ENCODE measurements around the gene RASAL1.

RASAL1 gene

GRCh38 chr12:113062502-113063395, 72.8 kb downstream of the RASAL1 start:
- no peak for TF ChIP-seq FOXP2 (optimal IDR thresholded peaks at IDR 0.05; ENCODE audit: borderline replicate concordance, extremely low read depth, extremely low read length, insufficient read depth)
- no peak for TF ChIP-seq SIN3A (IDR thresholded peaks at IDR 0.05; ENCODE audit: borderline replicate concordance, insufficient read depth, low read length)
- TF ChIP-seq REST (IDR thresholded peaks at IDR 0.05; ENCODE audit: insufficient read depth in 1 of 2, low read depth in 2 of 2, low read length in 2 of 2): no peak
- no peak for TF ChIP-seq TAF1 (IDR thresholded peaks at IDR 0.05; ENCODE audit: borderline replicate concordance, insufficient read depth, low read length)
- no peak for TF ChIP-seq POLR2AphosphoS5 (IDR thresholded peaks at IDR 0.05; ENCODE audit: low read depth, low read length)

- TF ChIP-seq REST (IDR thresholded peaks at IDR 0.05; ENCODE audit: insufficient read depth in 1 of 2, low read depth in 2 of 2, low read length in 2 of 2) (no peak), SIN3A (IDR thresholded peaks at IDR 0.05; ENCODE audit: borderline replicate concordance, insufficient read depth, low read length) (no peak), FOXP2 (optimal IDR thresholded peaks at IDR 0.05; ENCODE audit: borderline replicate concordance, extremely low read depth, extremely low read length, insufficient read depth) (no peak), POLR2AphosphoS5 (IDR thresholded peaks at IDR 0.05; ENCODE audit: low read depth, low read length) (no peak), TAF1 (IDR thresholded peaks at IDR 0.05; ENCODE audit: borderline replicate concordance, insufficient read depth, low read length) (no peak)
Observed at GRCh38 chr12:113061061-113061694, 74.4 kb downstream of the RASAL1 start.

GRCh38 chr12:113060336-113060960, 75.1 kb downstream of the RASAL1 start:
- TF ChIP-seq REST (IDR thresholded peaks at IDR 0.05; ENCODE audit: insufficient read depth in 1 of 2, low read depth in 2 of 2, low read length in 2 of 2) (no peak), FOXP2 (optimal IDR thresholded peaks at IDR 0.05; ENCODE audit: borderline replicate concordance, extremely low read depth, extremely low read length, insufficient read depth) (no peak), TAF1 (IDR thresholded peaks at IDR 0.05; ENCODE audit: borderline replicate concordance, insufficient read depth, low read length) (no peak), POLR2AphosphoS5 (IDR thresholded peaks at IDR 0.05; ENCODE audit: low read depth, low read length) (no peak), SIN3A (IDR thresholded peaks at IDR 0.05; ENCODE audit: borderline replicate concordance, insufficient read depth, low read length) (no peak)

- TF ChIP-seq TAF1 (IDR thresholded peaks at IDR 0.05; ENCODE audit: borderline replicate concordance, insufficient read depth, low read length) (no peak), REST (IDR thresholded peaks at IDR 0.05; ENCODE audit: insufficient read depth in 1 of 2, low read depth in 2 of 2, low read length in 2 of 2) (no peak), FOXP2 (optimal IDR thresholded peaks at IDR 0.05; ENCODE audit: borderline replicate concordance, extremely low read depth, extremely low read length, insufficient read depth) (no peak), POLR2AphosphoS5 (IDR thresholded peaks at IDR 0.05; ENCODE audit: low read depth, low read length) (no peak), SIN3A (IDR thresholded peaks at IDR 0.05; ENCODE audit: borderline replicate concordance, insufficient read depth, low read length) (no peak)
Observed at GRCh38 chr12:113059071-113059595, 76.4 kb downstream of the RASAL1 start.

Measured in PFSK-1 (cell line).